ENCODE data around the gene MEGF6. TPM values are rescaled to one million over a fixed set of nuclear protein-coding genes. Genes with fewer than 3 reads are reported as not detected.

Gene MEGF6
- total and polyA plus RNA-seq, 9 of the 15 experiments (the other 6 are each of a cell fraction or from before 2014, with no cell fraction given), result 0.03 to 1.7 (median 0.24) TPM; not detected in 3

GRCh38 chr1:3534803-3535637, 76.3 kb downstream of the MEGF6 start:
- H3K4me3 ChIP-seq, result no peak overlapping the region
- TF ChIP-seq RBM14 (IDR thresholded peaks at IDR 0.05; ENCODE audit: borderline replicate concordance, insufficient read depth, low read depth, low read length), result no peak
- no peak for TF ChIP-seq ZNF444 (CRISPR knock-in tag; IDR thresholded peaks at IDR 0.05)
- no peak for TF ChIP-seq CEBPG (CRISPR knock-in tag; IDR thresholded peaks at IDR 0.05)
- TF ChIP-seq CEBPG (tag; conservative IDR thresholded peaks at IDR 0.05 in 1 of 2, IDR thresholded peaks at IDR 0.05 in 1 of 2), result no peak
- TF ChIP-seq THRB (CRISPR knock-in tag; conservative IDR thresholded peaks at IDR 0.05), result no peak
- TF ChIP-seq ARID2 (IDR thresholded peaks at IDR 0.05), result no peak
- TF ChIP-seq HLTF (IDR thresholded peaks at IDR 0.05), result no peak
- no peak for TF ChIP-seq RBM34 (IDR thresholded peaks at IDR 0.05; ENCODE audit: borderline replicate concordance, insufficient read depth, low read length)
- no peak for TF ChIP-seq YY1 (IDR thresholded peaks at IDR 0.05; ENCODE audit: borderline replicate concordance in 1 of 3, control insufficient read depth in 1 of 3, extremely low read depth in 1 of 3, insufficient read depth in 3 of 3, insufficient read length in 1 of 3, insufficient replicate concordance in 2 of 3, low read depth in 1 of 3, low read length in 2 of 3)
- TF ChIP-seq, protein P1, sequence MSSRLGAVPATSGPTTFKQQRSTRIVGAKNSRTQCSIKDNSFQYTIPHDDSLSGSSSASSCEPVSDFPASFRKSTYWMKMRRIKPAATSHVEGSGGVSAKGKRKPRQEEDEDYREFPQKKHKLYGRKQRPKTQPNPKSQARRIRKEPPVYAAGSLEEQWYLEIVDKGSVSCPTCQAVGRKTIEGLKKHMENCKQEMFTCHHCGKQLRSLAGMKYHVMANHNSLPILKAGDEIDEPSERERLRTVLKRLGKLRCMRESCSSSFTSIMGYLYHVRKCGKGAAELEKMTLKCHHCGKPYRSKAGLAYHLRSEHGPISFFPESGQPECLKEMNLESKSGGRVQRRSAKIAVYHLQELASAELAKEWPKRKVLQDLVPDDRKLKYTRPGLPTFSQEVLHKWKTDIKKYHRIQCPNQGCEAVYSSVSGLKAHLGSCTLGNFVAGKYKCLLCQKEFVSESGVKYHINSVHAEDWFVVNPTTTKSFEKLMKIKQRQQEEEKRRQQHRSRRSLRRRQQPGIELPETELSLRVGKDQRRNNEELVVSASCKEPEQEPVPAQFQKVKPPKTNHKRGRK (tag; IDR thresholded peaks at IDR 0.05), result no peak
- TF ChIP-seq E2F5 (CRISPR knock-in tag; IDR thresholded peaks at IDR 0.05), result no peak
- TF ChIP-seq, protein P2, sequence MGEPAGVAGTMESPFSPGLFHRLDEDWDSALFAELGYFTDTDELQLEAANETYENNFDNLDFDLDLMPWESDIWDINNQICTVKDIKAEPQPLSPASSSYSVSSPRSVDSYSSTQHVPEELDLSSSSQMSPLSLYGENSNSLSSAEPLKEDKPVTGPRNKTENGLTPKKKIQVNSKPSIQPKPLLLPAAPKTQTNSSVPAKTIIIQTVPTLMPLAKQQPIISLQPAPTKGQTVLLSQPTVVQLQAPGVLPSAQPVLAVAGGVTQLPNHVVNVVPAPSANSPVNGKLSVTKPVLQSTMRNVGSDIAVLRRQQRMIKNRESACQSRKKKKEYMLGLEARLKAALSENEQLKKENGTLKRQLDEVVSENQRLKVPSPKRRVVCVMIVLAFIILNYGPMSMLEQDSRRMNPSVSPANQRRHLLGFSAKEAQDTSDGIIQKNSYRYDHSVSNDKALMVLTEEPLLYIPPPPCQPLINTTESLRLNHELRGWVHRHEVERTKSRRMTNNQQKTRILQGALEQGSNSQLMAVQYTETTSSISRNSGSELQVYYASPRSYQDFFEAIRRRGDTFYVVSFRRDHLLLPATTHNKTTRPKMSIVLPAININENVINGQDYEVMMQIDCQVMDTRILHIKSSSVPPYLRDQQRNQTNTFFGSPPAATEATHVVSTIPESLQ (CRISPR knock-in tag; IDR thresholded peaks at IDR 0.05), result no peak
- FAIRE-seq (no peak), ATAC-seq (no peak), DNase-seq (ENCODE audit: extremely low read depth in 1 of 4, low spot score in 3 of 4) (no peak)
- ChIA-PET CTCF (ENCODE audit: low intra/inter-chr PET ratio) (no interaction called here), POLR2A (interaction anchor here (0.6 kb wide), 2 partner anchors 17 to 460 kb away, joined by 4 to 5 read pairs; no protein-coding TSS in a partner anchor)
- H3K4me2 ChIP-seq (ENCODE audit: insufficient read depth, low read length), result no peak overlapping the region
- in situ Hi-C loops (cut with MboI), result no loop called here
- no TSS peak for BruUV-seq (replicated peaks)
- peaks cover 9 to 81% of the 10 kb centered on the region in 2 experiments; a peak in 4 of 5 replicates for H3K27me3 ChIP-seq (ENCODE audit: control insufficient read depth in 2 of 2, insufficient read depth in 2 of 2, low read length in 2 of 2)
- H3K79me2 ChIP-seq (ENCODE audit: control insufficient read depth, insufficient read depth, low read length), result no peaks in the 10 kb centered on the region
- H3K27ac ChIP-seq (ENCODE audit: extremely low read depth, low read depth, low read length), result no peak overlapping the region
- H4K20me1 ChIP-seq (replicated peaks; ENCODE audit: control insufficient read depth, insufficient read depth, low read length), result peaks cover 52% of the 10 kb centered on the region
- WGBS (ENCODE audit: insufficient coverage, low coverage, missing lambda C conversion rate), result 2% methylated on average over 13 of the region's 17 CpGs
- H3K9me1 ChIP-seq (ENCODE audit: control insufficient read depth, insufficient read depth, low read length), result no peaks in the 10 kb centered on the region
- H3K36me3 ChIP-seq (ENCODE audit: control insufficient read depth, insufficient read depth, low read length), result no peaks in the 10 kb centered on the region
- H3K4me1 ChIP-seq (replicated peaks in 1 of 2; ENCODE audit: control insufficient read depth in 2 of 2, insufficient read depth in 2 of 2, low read length in 2 of 2), result peaks cover 0 to 71% of the 10 kb centered on the region in 2 experiments; a peak in 3 of 5 replicates
- no peak overlapping the region for H3K9ac ChIP-seq (ENCODE audit: insufficient read depth in 1 of 2, low read depth in 2 of 2, low read length in 2 of 2)
- H3K9me3 ChIP-seq (replicated peaks; ENCODE audit: control insufficient read depth, insufficient read depth, low read depth, low read length), result no peaks in the 10 kb centered on the region
- intact Hi-C loops (cut with micrococcal nuclease), result no loop called here
- H2AFZ ChIP-seq (ENCODE audit: low read depth, low read length), result no peak overlapping the region

Measured in K562 (cell line).